Kidney (tissue), 14 donors: ENCODE data around the gene WDR26. TPM values are rescaled to one million over a fixed set of nuclear protein-coding genes. Genes with fewer than 3 reads are reported as not detected.
A peak's percentile ranks its signal among the peaks of the same experiment; 100 is the strongest.

Source experiments
- DNase-seq, 5 donors: peaks; one replicate each; pipeline ENCODE4 v3.0.0-alpha.2; 2013 to 2020
- FAIRE-seq: peaks from 2 replicates; lab custom pipeline; 2012; peaks lifted over from hg19 to GRCh38; lab: Jason Lieb, UNC
- H3K27ac ChIP-seq, 2 donors: one replicate each; pipeline ENCODE4 v1.7.0; 2013; ENCODE audit warnings: low read depth in 2 of 2, low read length in 2 of 2, inconsistent platforms in 1 of 2
- H3K27me3 ChIP-seq: one replicate; pipeline ENCODE4 v1.7.1; 2013; ENCODE audit warnings: low read length, inconsistent platforms; ENCODE audit not compliant: control insufficient read depth, insufficient read depth
- H3K36me3 ChIP-seq, 3 donors: one replicate each; pipeline versions ENCODE4 v1.7.0 to v1.7.1; 2013; ENCODE audit warnings: low read length in 3 of 3, control low read depth in 1 of 3, inconsistent platforms in 1 of 3; ENCODE audit not compliant: insufficient read depth in 3 of 3, control insufficient read depth in 2 of 3
- H3K4me1 ChIP-seq, 3 donors: one replicate each; pipeline versions ENCODE4 v1.7.0 to v1.7.1; 2013; ENCODE audit warnings: low read length in 3 of 3, inconsistent platforms in 1 of 3, low read depth in 1 of 3; ENCODE audit not compliant: control insufficient read depth in 2 of 3, insufficient read depth in 2 of 3
- H3K4me3 ChIP-seq, 3 donors: one replicate each; pipeline versions ENCODE4 v1.7.0 to v1.8.1; 2013; ENCODE audit warnings: low read length in 3 of 3, control low read depth in 1 of 3, inconsistent platforms in 1 of 3
- H3K9ac ChIP-seq, 3 donors: one replicate each; pipeline versions ENCODE4 v1.7.0 to v1.7.1; 2013; ENCODE audit warnings: low read length in 3 of 3, control low read depth in 1 of 3, inconsistent platforms in 1 of 3
- H3K9me3 ChIP-seq, 3 donors: one replicate each; pipeline versions ENCODE4 v1.7.0 to v1.7.1; 2013; ENCODE audit warnings: low read length in 3 of 3, control low read depth in 1 of 3, inconsistent platforms in 1 of 3; ENCODE audit not compliant: control insufficient read depth in 2 of 3, insufficient read depth in 1 of 3
- intact Hi-C: fragments of 100-400 bp; cut with DNase I; formaldehyde crosslinking; loops from one replicate; pipeline ENCODE4 v1.11.1; 2022
- polyA plus RNA-seq: library from polyadenylated mRNA; stranded (reverse); fragments of 350-450 nt; fragmentation: Illumina TruSeq; extraction: RNeasy Lipid Tissue Mini Kit (QIAGEN cat#74804); gene quantifications from one replicate; pipeline ENCODE4 v1.2.3, GENCODE V29; 2014; ENCODE audit warnings: low read depth, low replicate concordance; ENCODE audit not compliant: insufficient read depth
- total RNA-seq: library from RNA; stranded (reverse); fragmentation: NEBNext Ultra II Directional; extraction: Animal tissue kit (Norgen Biotek cat#: 25700); gene quantifications from one replicate; pipeline ENCODE4 v1.2.1, GENCODE V29; 2021
- TF ChIP-seq, protein P1 (sequence below): IDR thresholded peaks from 3 replicates; pipeline ENCODE4 v1.5.1; 2012; ENCODE audit warnings: mild to moderate bottlenecking, moderate library complexity, borderline replicate concordance; ENCODE audit not compliant: insufficient read depth; ENCODE audit errors: extremely low read depth
- donor health status: control.
- donor health status: control.
- donor health status: control.
- donor health status: control.
- donor health status: control.
- donor health status: DM: yes; HTN: yes; CAD: no.
- donor health status: Normal renal cell carcinoma (clear cell type).

WDR26 gene
- total and polyA plus RNA-seq, 2 donors from 2014 or later = 23.9 to 77.5 TPM

GRCh38 chr1:224458996-224459395 is 24.4 kb upstream of the WDR26 start:
- FAIRE-seq = no peak
- H3K9me3 ChIP-seq = no peaks in the 10 kb centered on the region
- H3K4me3 ChIP-seq = no peak overlapping the region
- no peak overlapping the region for H3K9ac ChIP-seq
- DNase-seq = no peak
- peaks cover 0 to 25% (median 9%) of the 10 kb centered on the region in 3 donors for H3K4me1 ChIP-seq
- H3K27me3 ChIP-seq = no peaks in the 10 kb centered on the region
- TF ChIP-seq, protein P1, sequence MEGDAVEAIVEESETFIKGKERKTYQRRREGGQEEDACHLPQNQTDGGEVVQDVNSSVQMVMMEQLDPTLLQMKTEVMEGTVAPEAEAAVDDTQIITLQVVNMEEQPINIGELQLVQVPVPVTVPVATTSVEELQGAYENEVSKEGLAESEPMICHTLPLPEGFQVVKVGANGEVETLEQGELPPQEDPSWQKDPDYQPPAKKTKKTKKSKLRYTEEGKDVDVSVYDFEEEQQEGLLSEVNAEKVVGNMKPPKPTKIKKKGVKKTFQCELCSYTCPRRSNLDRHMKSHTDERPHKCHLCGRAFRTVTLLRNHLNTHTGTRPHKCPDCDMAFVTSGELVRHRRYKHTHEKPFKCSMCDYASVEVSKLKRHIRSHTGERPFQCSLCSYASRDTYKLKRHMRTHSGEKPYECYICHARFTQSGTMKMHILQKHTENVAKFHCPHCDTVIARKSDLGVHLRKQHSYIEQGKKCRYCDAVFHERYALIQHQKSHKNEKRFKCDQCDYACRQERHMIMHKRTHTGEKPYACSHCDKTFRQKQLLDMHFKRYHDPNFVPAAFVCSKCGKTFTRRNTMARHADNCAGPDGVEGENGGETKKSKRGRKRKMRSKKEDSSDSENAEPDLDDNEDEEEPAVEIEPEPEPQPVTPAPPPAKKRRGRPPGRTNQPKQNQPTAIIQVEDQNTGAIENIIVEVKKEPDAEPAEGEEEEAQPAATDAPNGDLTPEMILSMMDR = no peak
- no peaks in the 10 kb centered on the region for H3K36me3 ChIP-seq
- no peak overlapping the region for H3K27ac ChIP-seq
- intact Hi-C loops = no loop called here

- intact Hi-C loops = no loop called here
- no peak overlapping the region for H3K9ac ChIP-seq
- no peaks in the 10 kb centered on the region for H3K36me3 ChIP-seq
- no peaks in the 10 kb centered on the region for H3K27me3 ChIP-seq
- TF ChIP-seq, protein P1 = no peak
- H3K9me3 ChIP-seq = no peaks in the 10 kb centered on the region
- peaks cover 0 to 28% (median 9%) of the 10 kb centered on the region in 3 donors for H3K4me1 ChIP-seq
- FAIRE-seq (no peak), DNase-seq (no peak)
- H3K27ac ChIP-seq = no peak overlapping the region
- H3K4me3 ChIP-seq = no peak overlapping the region
These were observed 23.7 kb upstream of the WDR26 start for GRCh38 chr1:224458296-224458695.

GRCh38 chr1:224457782-224458144 is 23.2 kb upstream of the WDR26 start:
- no peaks in the 10 kb centered on the region for H3K27me3 ChIP-seq
- FAIRE-seq (no peak), DNase-seq (no peak)
- H3K4me1 ChIP-seq = peaks cover 0 to 28% (median 9%) of the 10 kb centered on the region in 3 donors
- TF ChIP-seq, protein P1 = no peak
- H3K9me3 ChIP-seq = no peaks in the 10 kb centered on the region
- H3K4me3 ChIP-seq = no peak overlapping the region
- no peaks in the 10 kb centered on the region for H3K36me3 ChIP-seq
- no peak overlapping the region for H3K9ac ChIP-seq
- H3K27ac ChIP-seq = no peak overlapping the region
- intact Hi-C loops = no loop called here

GRCh38 chr1:224456637-224456953 is 22.0 kb upstream of the WDR26 start:
- Histone ChIP-seq H3K27ac (peak overlapping the region; percentile 52 to 89), H3K27me3 (no peaks in the 10 kb centered on the region), H3K9me3 (no peaks in the 10 kb centered on the region), H3K36me3 (no peaks in the 10 kb centered on the region), H3K4me1 (peaks cover 0 to 28% (median 9%) of the 10 kb centered on the region in 3 donors), H3K4me3 (no peak overlapping the region), H3K9ac (peak overlapping the region in 1 of 3 donors; percentile 63)
- TF ChIP-seq, protein P1 = no peak
- peak in 2 of 5 donors; percentile 54 to 73 for DNase-seq
- intact Hi-C loops = no loop called here
- FAIRE-seq = no peak
